Activated T-cell treated with anti-CD3 and anti-CD28 coated beads, Interleukin-2, amount 50 U/mL, for 4 hours (primary cell): ENCODE data around the gene LNX2. TPM values are rescaled to one million over a fixed set of nuclear protein-coding genes. Genes with fewer than 3 reads are reported as not detected.

Experiments
- ATAC-seq, 2 donors: fragments of 200-7000 bp; cut with Tn5 transposase; one replicate each; pipeline ENCODE4 v1.10.0; 2021
- DNase-seq: peaks from one replicate; pipeline ENCODE4 v3.0.0-alpha.2; 2020
- H3K27me3 Mint-ChIP-seq: one replicate; pipeline ENCODE4 v1.8.0; 2021; ENCODE audit warnings: low read depth, mixed read lengths
- H3K36me3 Mint-ChIP-seq: one replicate; pipeline ENCODE4 v1.8.0; 2022; ENCODE audit warnings: mixed read lengths; ENCODE audit not compliant: insufficient read depth
- H3K4me1 Mint-ChIP-seq: one replicate; pipeline ENCODE4 v1.8.0; 2021; ENCODE audit warnings: low read depth, mixed read lengths
- H3K4me3 Mint-ChIP-seq: one replicate; pipeline ENCODE4 v1.8.0; 2021; ENCODE audit warnings: mild to moderate bottlenecking, moderate library complexity, mixed read lengths
- H3K9me3 Mint-ChIP-seq: one replicate; pipeline ENCODE4 v1.8.0; 2021; ENCODE audit warnings: mixed read lengths
- total RNA-seq, 3 donors: library from RNA; stranded (reverse); gene quantifications; one replicate each; pipeline ENCODE4 v1.2.1, GENCODE V29; 2021

The LNX2 gene
- total RNA-seq, 3 donors from 2014 or later: 2.8 to 3.4 (median 2.8) TPM

- H3K27me3 Mint-ChIP-seq: no peaks in the 10 kb centered on the region
- H3K4me3 Mint-ChIP-seq: no peak overlapping the region
- no peak for DNase-seq
- H3K36me3 Mint-ChIP-seq: peaks cover 9% of the 10 kb centered on the region
- peaks cover 19% of the 10 kb centered on the region for H3K4me1 Mint-ChIP-seq
- peaks cover 5% of the 10 kb centered on the region for H3K9me3 Mint-ChIP-seq
- no peak for ATAC-seq
Observed at GRCh38 chr13:27583645-27584044, 36.7 kb downstream of the LNX2 start.

- Mint-ChIP-seq H3K9me3 (no peaks in the 10 kb centered on the region), H3K36me3 (peaks cover 19% of the 10 kb centered on the region), H3K27me3 (no peaks in the 10 kb centered on the region), H3K4me3 (no peak overlapping the region), H3K4me1 (peaks cover 16% of the 10 kb centered on the region)
- DNase-seq: no peak
- ATAC-seq: no peak
Observed at GRCh38 chr13:27578121-27579030, 42.0 kb downstream of the LNX2 start.

- H3K36me3 Mint-ChIP-seq: peaks cover 20% of the 10 kb centered on the region
- no peaks in the 10 kb centered on the region for H3K9me3 Mint-ChIP-seq
- peaks cover 22% of the 10 kb centered on the region for H3K4me1 Mint-ChIP-seq
- DNase-seq (no peak), ATAC-seq (no peak)
- no peaks in the 10 kb centered on the region for H3K27me3 Mint-ChIP-seq
- H3K4me3 Mint-ChIP-seq: no peak overlapping the region
Observed at GRCh38 chr13:27574661-27575060, 45.7 kb downstream of the LNX2 start.

- no peaks in the 10 kb centered on the region for H3K9me3 Mint-ChIP-seq
- no peak overlapping the region for H3K4me3 Mint-ChIP-seq
- peaks cover 22% of the 10 kb centered on the region for H3K36me3 Mint-ChIP-seq
- no peak for ATAC-seq
- H3K27me3 Mint-ChIP-seq: no peaks in the 10 kb centered on the region
- DNase-seq: no peak
- H3K4me1 Mint-ChIP-seq: peaks cover 22% of the 10 kb centered on the region
Observed at GRCh38 chr13:27573265-27573664, 47.1 kb downstream of the LNX2 start.

- no peaks in the 10 kb centered on the region for H3K27me3 Mint-ChIP-seq
- DNase-seq (no peak), ATAC-seq (no peak)
- no peaks in the 10 kb centered on the region for H3K9me3 Mint-ChIP-seq
- peaks cover 21% of the 10 kb centered on the region for H3K4me1 Mint-ChIP-seq
- peaks cover 22% of the 10 kb centered on the region for H3K36me3 Mint-ChIP-seq
- H3K4me3 Mint-ChIP-seq: no peak overlapping the region
Observed at GRCh38 chr13:27572234-27572901, 48.0 kb downstream of the LNX2 start.

GRCh38 chr13:27570906-27571305, 49.4 kb downstream of the LNX2 start:
- no peaks in the 10 kb centered on the region for H3K27me3 Mint-ChIP-seq
- peaks cover 17% of the 10 kb centered on the region for H3K4me1 Mint-ChIP-seq
- H3K4me3 Mint-ChIP-seq: no peak overlapping the region
- ATAC-seq (no peak), DNase-seq (no peak)
- H3K36me3 Mint-ChIP-seq: peaks cover 19% of the 10 kb centered on the region
- no peaks in the 10 kb centered on the region for H3K9me3 Mint-ChIP-seq

GRCh38 chr13:27569405-27569804, 50.9 kb downstream of the LNX2 start:
- Mint-ChIP-seq H3K4me3 (no peak overlapping the region), H3K4me1 (peaks cover 12% of the 10 kb centered on the region), H3K36me3 (peaks cover 14% of the 10 kb centered on the region), H3K27me3 (no peaks in the 10 kb centered on the region), H3K9me3 (no peaks in the 10 kb centered on the region)
- no peak for DNase-seq
- ATAC-seq: no peak

- ATAC-seq: no peak
- Mint-ChIP-seq H3K4me1 (peaks cover 8% of the 10 kb centered on the region), H3K4me3 (no peak overlapping the region), H3K36me3 (peaks cover 16% of the 10 kb centered on the region), H3K27me3 (no peaks in the 10 kb centered on the region), H3K9me3 (no peaks in the 10 kb centered on the region)
- DNase-seq: no peak
Observed at GRCh38 chr13:27565818-27566217, 54.5 kb downstream of the LNX2 start.

GRCh38 chr13:27562457-27562856, 57.9 kb downstream of the LNX2 start:
- ATAC-seq: no peak

GRCh38 chr13:27559719-27560118, 60.6 kb downstream of the LNX2 start:
- no peak for ATAC-seq
- H3K36me3 Mint-ChIP-seq: peaks cover 28% of the 10 kb centered on the region
- no peaks in the 10 kb centered on the region for H3K27me3 Mint-ChIP-seq
- H3K4me1 Mint-ChIP-seq: peaks cover 19% of the 10 kb centered on the region
- DNase-seq: no peak
- H3K9me3 Mint-ChIP-seq: no peaks in the 10 kb centered on the region
- no peak overlapping the region for H3K4me3 Mint-ChIP-seq

More at GRCh38 chr13:27562457-27562856, 57.9 kb downstream of the LNX2 start:
- Mint-ChIP-seq H3K36me3 (peaks cover 18% of the 10 kb centered on the region), H3K4me3 (no peak overlapping the region), H3K9me3 (no peaks in the 10 kb centered on the region), H3K27me3 (no peaks in the 10 kb centered on the region), H3K4me1 (peaks cover 19% of the 10 kb centered on the region)
- no peak for DNase-seq

GRCh38 chr13:27556109-27556508, 64.2 kb downstream of the LNX2 start:
- peaks cover 10% of the 10 kb centered on the region for H3K4me1 Mint-ChIP-seq
- DNase-seq: no peak
- no peaks in the 10 kb centered on the region for H3K27me3 Mint-ChIP-seq
- peaks cover 31% of the 10 kb centered on the region for H3K36me3 Mint-ChIP-seq
- ATAC-seq: no peak
- no peak overlapping the region for H3K4me3 Mint-ChIP-seq
- H3K9me3 Mint-ChIP-seq: no peaks in the 10 kb centered on the region

GRCh38 chr13:27551562-27551961, 68.8 kb downstream of the LNX2 start:
- ATAC-seq: no peak
- Mint-ChIP-seq H3K27me3 (no peaks in the 10 kb centered on the region), H3K4me3 (no peak overlapping the region), H3K36me3 (peaks cover 46% of the 10 kb centered on the region), H3K9me3 (no peaks in the 10 kb centered on the region), H3K4me1 (no peaks in the 10 kb centered on the region)
- DNase-seq: no peak

- Mint-ChIP-seq H3K27me3 (no peaks in the 10 kb centered on the region), H3K4me3 (no peak overlapping the region), H3K36me3 (peaks cover 39% of the 10 kb centered on the region), H3K9me3 (no peaks in the 10 kb centered on the region), H3K4me1 (no peaks in the 10 kb centered on the region)
- ATAC-seq (no peak), DNase-seq (no peak)
Observed at GRCh38 chr13:27549406-27549981, 70.8 kb downstream of the LNX2 start.

- ATAC-seq: no peak
- no peaks in the 10 kb centered on the region for H3K4me1 Mint-ChIP-seq
- no peak overlapping the region for H3K4me3 Mint-ChIP-seq
- H3K27me3 Mint-ChIP-seq: no peaks in the 10 kb centered on the region
- DNase-seq: no peak
- peaks cover 6% of the 10 kb centered on the region for H3K36me3 Mint-ChIP-seq
- no peaks in the 10 kb centered on the region for H3K9me3 Mint-ChIP-seq
Observed at GRCh38 chr13:27542220-27542619, 78.1 kb downstream of the LNX2 start.
